Lung (tissue), 12 donors: ENCODE results near the gene LEMD2. TPM values are rescaled to one million over a fixed set of nuclear protein-coding genes. Genes with fewer than 3 reads are reported as not detected.
A peak's percentile ranks its signal among the peaks of the same experiment; 100 is the strongest.

ENCODE experiments used
- ATAC-seq: fragments of 200-7000 bp; cut with Tn5 transposase; one replicate; pipeline ENCODE4 v1.9.1; 2020; ENCODE audit warnings: moderate number of reproducible peaks; ENCODE audit not compliant: insufficient read depth, low FRiP score
- DNase-seq, 3 donors: peaks; one replicate each; pipeline ENCODE4 v3.0.0-alpha.2; 2013 to 2017
- H3K27ac ChIP-seq, 2 donors: one replicate each; pipeline ENCODE4 v1.5.1; 2013; ENCODE audit warnings: mild to moderate bottlenecking in 2 of 2, moderate library complexity in 2 of 2, control low read depth in 1 of 2, inconsistent platforms in 1 of 2, low read depth in 1 of 2, low read length in 1 of 2
- H3K27me3 ChIP-seq, 3 donors: one replicate each; pipeline ENCODE4 v1.5.1; 2013; ENCODE audit warnings: low read length in 2 of 3; ENCODE audit not compliant: control insufficient read depth in 3 of 3, insufficient read depth in 3 of 3
- H3K36me3 ChIP-seq, 4 donors: one replicate each; pipeline ENCODE4 v1.5.1; 2013; ENCODE audit warnings: low read length in 4 of 4, mild to moderate bottlenecking in 1 of 4, moderate library complexity in 1 of 4; ENCODE audit not compliant: control insufficient read depth in 4 of 4, insufficient read depth in 4 of 4
- H3K4me1 ChIP-seq, 5 donors: one replicate each; pipeline ENCODE4 v1.5.1; 2013; ENCODE audit warnings: low read length in 5 of 5, mild to moderate bottlenecking in 2 of 5, moderate library complexity in 1 of 5; ENCODE audit not compliant: control insufficient read depth in 5 of 5, insufficient read depth in 5 of 5
- H3K4me3 ChIP-seq: one replicate; pipeline ENCODE4 v1.5.1; 2013; ENCODE audit warnings: mild to moderate bottlenecking, control low read depth, moderate library complexity
- H3K9ac ChIP-seq, 2 donors: one replicate each; pipeline ENCODE4 v1.5.1; 2013; ENCODE audit warnings: low read length in 2 of 2, control low read depth in 1 of 2; ENCODE audit not compliant: insufficient read depth in 1 of 2
- H3K9me3 ChIP-seq, 4 donors: one replicate each; pipeline ENCODE4 v1.5.1; 2013; ENCODE audit warnings: low read length in 3 of 4, mild to moderate bottlenecking in 1 of 4, moderate library complexity in 1 of 4; ENCODE audit not compliant: control insufficient read depth in 4 of 4, insufficient read depth in 3 of 4
- WGBS, 2 donors: extraction: QIAGEN DNeasy Blood & Tissue Kit; methylation state at CpG; one replicate each; pipeline ENCODE4 v1.1.7; 2013; 5-methylcytosine and 5-hydroxymethylcytosine counted together
- polyA plus RNA-seq, 2 donors: library from polyadenylated mRNA; stranded (reverse); fragments of 200-250 nt; gene quantifications; one replicate each; pipeline ENCODE4 v1.2.1, GENCODE V29; 2013
- total RNA-seq, 2 donors: library from RNA; depleted of rRNA in 1 of 2; stranded (reverse); fragments of >200 nt in 1 of 2; gene quantifications; one replicate each; pipeline ENCODE4 v1.2.1, GENCODE V29; 2014 to 2021
- TF ChIP-seq, protein P1 (sequence below): IDR thresholded peaks from 2 replicates; pipeline ENCODE4 v1.5.1; 2012; ENCODE audit warnings: mild to moderate bottlenecking; ENCODE audit errors: control extremely low read depth, extremely low read depth
- donor health status: control.
- donor health status: control.
- donor health status: Bipolar disorder and iron deficiency.
- donor health status: healthy.
- donor health status: DM: yes; HTN: yes; CAD: no.

The LEMD2 gene
- total and polyA plus RNA-seq, 4 donors: 52.1 to 63.6 (median 54.5) TPM

DNA sequence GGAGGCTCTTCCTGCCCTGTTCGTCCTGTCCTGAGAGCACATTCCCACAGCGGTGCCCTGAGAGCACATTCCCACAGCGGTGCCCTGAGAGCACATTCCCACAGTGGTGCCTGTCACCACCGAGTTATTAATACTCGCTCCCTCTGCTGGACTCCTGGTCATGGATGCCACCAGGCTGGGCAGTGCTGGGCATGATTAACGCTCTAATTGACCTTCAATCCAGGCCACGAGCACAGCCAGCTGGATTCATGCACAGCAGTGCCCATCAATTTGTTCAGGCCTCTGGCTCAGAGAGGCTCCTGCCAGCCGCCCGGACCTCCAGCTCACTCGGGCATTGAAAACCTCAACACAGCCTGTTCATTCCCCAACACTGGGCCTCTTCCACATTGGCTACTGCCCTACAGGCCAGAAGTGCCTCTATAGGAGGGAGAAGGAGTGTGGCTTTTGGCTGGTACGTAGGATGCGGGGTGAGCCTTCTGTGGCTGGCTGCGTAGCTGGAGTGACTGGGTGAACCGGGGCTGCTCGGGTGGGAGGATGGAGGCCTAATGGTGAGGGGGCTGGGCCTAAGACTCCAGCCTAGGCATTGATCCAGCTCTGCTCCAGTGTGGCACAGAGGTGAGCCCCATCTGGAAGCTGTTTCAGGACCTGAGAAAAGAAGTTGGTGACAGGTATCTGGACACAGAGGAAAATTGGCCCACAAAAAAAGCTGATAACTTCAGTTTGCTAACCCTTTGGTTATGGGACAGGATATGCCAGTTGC, 51.5 kb downstream of the LEMD2 start:
- H3K4me3 ChIP-seq: no peak overlapping the region
- H3K27me3 ChIP-seq: no peaks in the 10 kb centered on the region
- peaks cover 0 to 16% (median 10%) of the 10 kb centered on the region in 5 donors for H3K4me1 ChIP-seq
- DNase-seq: no peak
- WGBS, 2 donors: 92 to 93% methylated on average over 15 of the region's 15 CpGs
- H3K27ac ChIP-seq: peak overlapping the region in 1 of 2 donors; percentile 85
- no peak for ATAC-seq
- TF ChIP-seq, protein P1, sequence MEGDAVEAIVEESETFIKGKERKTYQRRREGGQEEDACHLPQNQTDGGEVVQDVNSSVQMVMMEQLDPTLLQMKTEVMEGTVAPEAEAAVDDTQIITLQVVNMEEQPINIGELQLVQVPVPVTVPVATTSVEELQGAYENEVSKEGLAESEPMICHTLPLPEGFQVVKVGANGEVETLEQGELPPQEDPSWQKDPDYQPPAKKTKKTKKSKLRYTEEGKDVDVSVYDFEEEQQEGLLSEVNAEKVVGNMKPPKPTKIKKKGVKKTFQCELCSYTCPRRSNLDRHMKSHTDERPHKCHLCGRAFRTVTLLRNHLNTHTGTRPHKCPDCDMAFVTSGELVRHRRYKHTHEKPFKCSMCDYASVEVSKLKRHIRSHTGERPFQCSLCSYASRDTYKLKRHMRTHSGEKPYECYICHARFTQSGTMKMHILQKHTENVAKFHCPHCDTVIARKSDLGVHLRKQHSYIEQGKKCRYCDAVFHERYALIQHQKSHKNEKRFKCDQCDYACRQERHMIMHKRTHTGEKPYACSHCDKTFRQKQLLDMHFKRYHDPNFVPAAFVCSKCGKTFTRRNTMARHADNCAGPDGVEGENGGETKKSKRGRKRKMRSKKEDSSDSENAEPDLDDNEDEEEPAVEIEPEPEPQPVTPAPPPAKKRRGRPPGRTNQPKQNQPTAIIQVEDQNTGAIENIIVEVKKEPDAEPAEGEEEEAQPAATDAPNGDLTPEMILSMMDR: no peak
- H3K9ac ChIP-seq: no peak overlapping the region
- no peaks in the 10 kb centered on the region for H3K9me3 ChIP-seq
- H3K36me3 ChIP-seq: peaks cover 0 to 4% (median 0%) of the 10 kb centered on the region in 4 donors

DNA sequence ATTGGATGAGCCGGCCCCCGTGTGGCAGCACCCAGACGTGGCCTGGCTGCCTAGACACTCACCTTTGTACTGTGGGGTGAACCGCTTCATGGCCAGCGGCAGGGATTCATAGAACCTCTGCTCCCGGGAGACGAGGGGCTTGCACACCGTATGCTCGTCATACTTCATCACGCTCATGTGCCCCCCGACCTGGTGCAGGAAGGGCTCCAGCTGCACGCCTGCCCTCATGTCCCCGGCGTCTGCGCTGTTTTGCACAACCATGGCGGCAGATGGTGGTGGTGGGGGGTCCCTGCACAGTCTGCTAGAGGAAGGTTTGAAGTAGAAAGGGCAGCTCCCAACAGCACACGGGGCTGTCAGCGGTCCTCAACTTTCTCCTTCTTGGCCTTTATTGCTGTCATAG, 53.7 kb downstream of the LEMD2 start:
- no peak for ATAC-seq
- Histone ChIP-seq H3K9ac (no peak overlapping the region), H3K36me3 (peaks cover 0 to 4% (median 0%) of the 10 kb centered on the region in 4 donors), H3K27me3 (no peaks in the 10 kb centered on the region), H3K27ac (no peak overlapping the region), H3K9me3 (no peaks in the 10 kb centered on the region), H3K4me3 (no peak overlapping the region), H3K4me1 (peaks cover 0 to 10% (median 6%) of the 10 kb centered on the region in 5 donors)
- TF ChIP-seq, protein P1: no peak
- DNase-seq: no peak
- WGBS, 2 donors: 83 to 86% methylated on average over 18 of the region's 18 CpGs

DNA sequence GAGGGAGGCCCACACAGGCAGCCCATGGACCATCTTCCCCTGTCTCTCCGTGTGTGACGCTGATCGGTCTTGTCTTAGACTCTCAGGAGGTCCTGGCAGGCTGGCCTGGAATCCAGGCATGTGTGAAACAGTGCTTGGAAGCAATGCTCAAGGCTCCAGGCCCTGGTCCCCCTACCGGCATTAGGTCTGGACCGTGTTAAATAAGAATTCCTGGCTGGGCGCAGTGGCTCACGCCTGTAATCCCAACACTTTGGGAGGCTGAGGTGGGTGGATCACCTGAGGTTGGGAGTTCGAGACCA, 55.3 kb downstream of the LEMD2 start:
- Histone ChIP-seq H3K27ac (peak overlapping the region in 1 of 2 donors; percentile 22), H3K9ac (no peak overlapping the region), H3K9me3 (no peaks in the 10 kb centered on the region), H3K27me3 (no peaks in the 10 kb centered on the region), H3K4me1 (peaks cover 0 to 7% (median 0%) of the 10 kb centered on the region in 5 donors), H3K4me3 (no peak overlapping the region), H3K36me3 (peaks cover 0 to 4% (median 0%) of the 10 kb centered on the region in 4 donors)
- 90 to 99% methylated on average over 8 of the region's 8 CpGs for WGBS, 2 donors
- DNase-seq: no peak
- ATAC-seq: no peak
- TF ChIP-seq, protein P1: no peak
